HG02943 (cell line): ENCODE results near the gene TMEM218.
"Not testable (repeated sequence)": the region's sequence is repeated elsewhere in the genome, so short reads cannot be mapped to it uniquely, and the experiment has no call there.

Source experiments
- ATAC-seq: cut with Tn5 transposase; IDR thresholded peaks from one replicate; pipeline ENCODE4 v1.9.1; 2021; ENCODE audit warnings: mild to moderate bottlenecking, low read depth, moderate library complexity; ENCODE audit not compliant: unreplicated experiment

Gene TMEM218

DNA sequence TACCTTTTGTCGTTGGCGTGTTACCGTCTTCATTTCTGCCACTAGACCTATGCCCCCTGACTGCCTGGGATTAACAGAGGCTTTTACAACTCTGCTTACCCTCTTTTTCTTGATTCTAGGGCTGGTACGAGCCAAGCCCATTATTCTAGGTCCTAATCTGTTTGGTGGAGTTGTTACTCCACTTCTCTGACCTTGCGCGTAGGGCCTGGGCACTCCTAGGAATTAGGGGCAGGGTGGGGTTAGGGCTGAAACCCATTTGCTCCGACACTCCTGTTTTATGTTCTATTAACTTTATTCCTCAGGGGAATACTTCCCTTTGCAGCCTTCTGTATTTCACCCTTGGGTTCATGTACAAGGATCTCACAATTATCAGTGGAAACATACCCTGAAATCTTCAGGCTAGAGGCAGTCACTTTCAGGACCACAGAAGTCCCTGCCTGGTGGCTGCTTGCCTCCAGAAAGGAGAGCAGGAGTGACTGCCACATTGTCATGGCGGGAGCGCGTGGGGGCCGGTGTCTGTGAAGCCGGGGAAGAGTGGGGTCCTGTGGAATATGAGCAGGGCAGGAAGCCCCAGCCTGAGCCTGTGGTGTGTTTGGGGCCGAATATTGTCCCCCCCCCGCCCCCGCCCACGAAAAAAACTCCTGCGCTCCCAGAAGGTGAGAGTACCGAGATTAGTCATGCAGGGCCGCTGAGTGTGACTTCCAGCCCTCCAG lies 49.1 kb downstream of the TMEM218 start:
- ATAC-seq, result peak; percentile 4

GRCh38 chr11:125061281-125061680 lies 50.1 kb downstream of the TMEM218 start:
- ATAC-seq, result no peak

- no peak for ATAC-seq
Observed at GRCh38 chr11:125057693-125058016, 53.8 kb downstream of the TMEM218 start.

DNA sequence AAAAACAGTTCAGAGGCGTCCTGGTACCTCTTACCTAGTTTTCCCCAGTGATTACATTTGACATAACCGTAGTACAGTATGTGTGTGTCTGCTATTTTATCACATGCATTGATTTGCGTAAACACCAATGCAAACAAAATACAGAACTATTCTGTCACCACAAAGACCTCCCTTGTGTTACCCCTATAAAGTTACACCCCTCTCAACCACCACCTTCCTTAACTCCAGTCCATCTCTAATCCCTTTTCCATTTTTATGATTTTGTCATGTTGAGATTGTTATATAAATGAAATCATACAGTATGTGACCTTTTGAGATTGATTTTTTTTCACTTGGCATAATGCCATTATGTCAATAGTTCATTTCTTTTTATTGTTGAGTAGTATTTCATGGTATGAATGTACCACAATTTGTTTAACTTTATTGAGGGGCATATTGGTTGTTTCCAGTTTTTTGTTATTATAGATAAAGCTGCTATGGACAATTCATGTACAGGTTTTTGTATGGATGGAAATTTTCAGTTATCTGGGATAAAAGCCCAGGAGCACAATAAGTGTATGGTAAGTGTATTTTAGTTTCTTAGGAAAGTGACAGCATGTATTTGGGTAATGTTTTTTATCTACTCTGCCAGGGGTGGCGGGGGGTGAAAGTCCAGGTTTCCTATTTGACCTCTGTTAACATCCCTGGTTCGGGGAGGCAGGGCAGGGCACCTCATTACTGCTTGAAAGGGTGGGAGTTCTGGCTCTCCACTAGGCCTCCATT lies 54.3 kb downstream of the TMEM218 start:
- no peak for ATAC-seq

GRCh38 chr11:125056111-125056510 lies 55.3 kb downstream of the TMEM218 start:
- not testable (repeated sequence) for ATAC-seq

DNA sequence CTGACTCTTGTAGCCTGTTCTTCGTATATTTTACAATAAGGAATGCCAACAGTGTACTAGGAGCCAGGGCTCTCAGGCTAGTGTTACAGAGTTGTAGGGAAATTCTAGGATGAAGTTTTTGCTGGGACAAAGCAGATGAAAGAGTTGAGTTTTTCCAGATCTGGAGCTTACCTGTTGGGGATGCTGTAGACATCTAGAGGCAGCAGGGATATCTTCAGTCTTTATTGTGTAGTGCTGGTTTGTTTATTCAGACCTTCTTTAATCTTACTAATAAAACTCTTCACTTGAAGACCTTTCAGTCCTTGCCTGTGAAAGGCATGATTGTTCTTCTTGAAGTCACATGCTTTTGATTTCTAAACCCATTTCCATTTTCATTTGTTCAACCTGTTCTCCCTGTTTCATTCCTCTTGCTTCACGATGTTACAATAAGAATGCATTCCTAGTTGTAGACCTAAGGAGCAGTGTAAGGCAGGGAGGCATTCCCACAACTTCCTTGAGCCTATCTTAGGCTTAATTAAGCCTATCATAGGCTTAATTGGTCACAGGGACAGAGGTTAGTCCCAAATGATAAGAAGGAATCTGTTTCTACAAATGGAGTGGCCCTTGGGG lies 56.2 kb downstream of the TMEM218 start:
- no peak for ATAC-seq

- no peak for ATAC-seq
Observed at GRCh38 chr11:125053167-125053566, 58.3 kb downstream of the TMEM218 start.

- ATAC-seq, result no peak
Observed at GRCh38 chr11:125052047-125052446, 59.4 kb downstream of the TMEM218 start.

- no peak for ATAC-seq
Observed at GRCh38 chr11:125049164-125049792, 62.1 kb downstream of the TMEM218 start.
